Measurements from ENCODE around the gene UBE2J2.

Gene UBE2J2

DNA sequence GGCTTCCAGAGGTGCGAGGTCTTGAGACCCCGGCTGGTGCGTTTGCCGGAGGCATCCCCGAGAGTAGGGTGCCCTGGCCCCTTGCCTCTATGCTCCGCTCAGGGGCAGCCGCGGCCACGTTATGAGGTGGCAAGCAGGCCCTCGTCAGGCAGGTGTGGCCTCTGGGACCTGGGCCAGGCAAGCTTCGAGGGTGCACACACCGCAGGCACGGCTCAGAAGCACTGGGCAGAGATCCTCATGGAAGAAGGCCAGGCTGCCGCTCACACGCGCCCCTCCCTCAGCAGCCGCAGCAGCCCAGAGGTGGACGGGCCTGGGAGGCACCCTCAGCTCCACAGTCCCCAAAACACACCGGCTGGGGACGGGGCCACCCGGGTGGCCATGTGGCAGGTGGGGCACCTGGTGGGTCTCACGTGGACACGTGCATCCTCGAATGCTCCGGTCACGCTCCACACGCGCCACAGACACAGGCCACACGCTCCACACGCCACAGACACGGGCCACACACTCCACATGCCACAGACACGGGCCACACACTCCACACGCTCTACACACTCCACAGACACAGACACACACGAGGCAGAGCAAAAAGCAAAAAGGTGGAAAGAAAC is 48.3 kb downstream of the UBE2J2 start:
- DNase-seq = no peak

DNA sequence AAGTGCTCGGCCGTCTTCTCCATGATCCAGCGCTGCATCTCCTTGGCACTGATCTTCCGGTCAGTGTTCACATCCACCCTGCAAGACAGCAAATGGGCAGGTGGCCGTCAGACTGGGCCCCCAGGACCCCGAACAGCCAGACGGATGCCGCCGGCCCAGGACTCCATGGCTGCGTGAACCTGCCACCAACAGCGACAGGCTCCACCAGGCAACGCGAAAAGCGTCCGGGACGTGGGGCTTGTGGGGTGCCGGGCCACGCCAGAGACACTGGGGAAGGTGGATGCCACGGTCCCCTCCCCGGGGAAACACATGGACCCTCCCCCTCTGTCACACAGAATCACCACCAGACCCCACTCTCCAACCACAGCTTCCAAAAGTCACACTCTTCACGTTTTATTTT is 49.8 kb downstream of the UBE2J2 start:
- DNase-seq = no peak

DNA sequence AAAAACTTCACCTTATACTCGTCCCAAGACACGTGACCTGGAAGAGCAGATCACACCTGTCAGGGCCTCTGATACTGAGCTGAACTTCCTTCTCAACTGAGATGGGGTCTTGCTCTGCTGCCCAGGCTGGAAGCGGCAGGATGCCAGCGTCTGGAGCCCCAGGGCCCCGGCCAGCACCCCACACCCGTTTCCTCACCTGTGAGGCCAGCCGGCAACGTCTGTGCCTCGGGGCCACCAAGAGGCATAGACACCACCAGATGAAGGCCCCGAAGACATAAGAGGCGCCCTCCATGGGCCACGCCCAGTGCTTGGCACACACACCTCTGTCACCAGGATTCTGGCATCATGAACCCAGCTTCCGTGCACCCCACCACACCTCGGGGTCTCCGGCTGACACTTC is 50.3 kb downstream of the UBE2J2 start:
- no peak for DNase-seq

DNA sequence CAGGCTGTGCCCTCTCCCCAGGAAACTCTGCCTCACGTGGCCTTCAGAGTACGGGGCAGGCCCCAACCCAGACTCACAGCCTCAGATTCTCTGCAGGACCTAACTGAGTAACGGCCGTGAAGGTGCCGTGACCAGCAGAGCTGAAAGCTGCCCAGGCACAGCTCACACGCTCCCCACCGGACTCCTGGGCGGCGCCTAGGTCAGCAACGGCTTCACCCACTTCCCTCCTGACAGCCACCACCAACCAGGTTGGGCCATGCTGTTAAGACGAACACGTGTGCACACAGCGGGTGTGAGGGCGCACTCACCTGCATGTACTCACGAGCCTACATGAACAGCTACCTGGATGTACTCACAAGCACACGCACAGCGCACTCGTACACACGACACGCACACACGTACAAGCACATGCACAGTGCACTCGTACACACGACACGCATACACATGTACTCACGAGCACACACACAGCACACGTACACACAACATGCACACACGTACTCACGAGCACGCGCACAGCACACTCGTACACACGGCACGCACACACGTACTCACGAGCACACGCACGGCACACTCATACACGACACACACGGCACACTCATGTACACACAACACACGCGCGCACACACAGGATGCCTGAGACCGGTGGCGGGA is 51.0 kb downstream of the UBE2J2 start:
- DNase-seq = no peak

DNA sequence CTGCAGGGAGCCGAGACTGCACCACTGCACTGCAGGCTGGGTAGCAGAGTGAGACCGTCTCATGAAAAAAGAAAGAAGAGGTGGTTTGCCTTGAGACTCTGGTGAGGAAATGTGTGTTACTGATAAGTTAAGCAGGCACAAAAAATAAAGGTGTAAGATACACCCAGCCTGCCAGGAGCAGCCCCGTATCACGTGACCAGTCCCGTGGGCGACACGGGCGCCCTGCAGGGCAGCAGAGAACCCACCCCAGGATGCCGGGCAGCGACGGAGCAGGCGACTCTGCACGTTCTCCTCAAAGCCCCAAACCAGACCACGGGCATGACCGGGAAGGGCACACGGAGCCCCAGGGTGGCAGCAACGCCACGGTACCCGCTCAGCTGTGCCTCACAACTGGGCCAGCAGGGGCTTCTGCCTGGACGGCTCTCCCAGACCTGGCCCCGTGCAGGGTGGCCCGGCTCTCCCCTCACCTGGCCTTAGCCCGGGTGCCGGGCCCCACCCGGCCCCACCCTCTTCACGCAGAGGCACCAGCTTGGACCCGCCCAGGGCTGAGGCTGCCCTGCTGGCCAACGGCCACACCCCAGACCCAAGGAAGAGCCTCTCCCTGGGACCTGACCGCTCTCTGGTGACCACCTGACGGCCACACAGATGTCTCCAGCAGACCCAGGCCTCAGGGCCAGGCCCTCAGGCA is 51.6 kb downstream of the UBE2J2 start:
- no peak for DNase-seq

DNA sequence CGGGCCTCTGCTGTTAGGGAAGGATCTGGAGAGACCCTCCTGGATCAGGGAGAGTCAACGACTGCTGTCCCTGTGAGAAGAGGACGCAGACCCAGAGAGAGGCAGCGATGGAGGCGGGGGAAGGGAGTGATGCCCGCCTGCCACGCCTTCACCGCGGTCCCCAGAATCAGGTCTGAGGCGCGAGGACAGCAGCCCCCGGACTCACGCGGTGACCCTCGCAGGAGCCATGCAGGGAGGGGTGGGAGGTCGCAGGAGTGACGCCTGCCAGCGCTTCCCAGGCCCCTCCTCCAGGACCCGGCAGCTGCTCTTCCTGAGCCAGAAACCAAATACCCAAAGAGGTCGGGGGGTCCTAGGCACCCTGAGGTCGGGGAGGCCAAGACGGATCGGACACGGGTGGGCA is 53.5 kb downstream of the UBE2J2 start:
- DNase-seq = no peak

DNA sequence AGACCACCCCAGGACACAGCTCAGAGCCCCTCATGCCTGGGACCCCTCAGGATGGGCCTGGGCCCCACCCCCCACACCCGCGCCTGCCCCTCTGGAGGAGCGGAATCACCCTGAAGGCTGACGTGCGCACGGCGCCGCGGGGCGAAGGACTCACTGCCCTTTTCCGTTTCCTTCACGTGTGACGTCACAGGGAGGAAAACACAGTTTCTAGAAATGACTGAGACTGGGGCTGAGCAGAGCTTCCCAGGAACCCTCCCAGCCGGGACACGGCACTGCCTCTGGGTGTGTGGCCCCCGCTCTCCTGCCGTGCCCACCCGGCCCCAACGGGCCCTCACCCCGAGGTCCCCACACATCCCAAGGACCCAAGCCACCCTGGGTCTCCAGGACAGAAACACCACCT is 54.3 kb downstream of the UBE2J2 start:
- DNase-seq = no peak

DNA sequence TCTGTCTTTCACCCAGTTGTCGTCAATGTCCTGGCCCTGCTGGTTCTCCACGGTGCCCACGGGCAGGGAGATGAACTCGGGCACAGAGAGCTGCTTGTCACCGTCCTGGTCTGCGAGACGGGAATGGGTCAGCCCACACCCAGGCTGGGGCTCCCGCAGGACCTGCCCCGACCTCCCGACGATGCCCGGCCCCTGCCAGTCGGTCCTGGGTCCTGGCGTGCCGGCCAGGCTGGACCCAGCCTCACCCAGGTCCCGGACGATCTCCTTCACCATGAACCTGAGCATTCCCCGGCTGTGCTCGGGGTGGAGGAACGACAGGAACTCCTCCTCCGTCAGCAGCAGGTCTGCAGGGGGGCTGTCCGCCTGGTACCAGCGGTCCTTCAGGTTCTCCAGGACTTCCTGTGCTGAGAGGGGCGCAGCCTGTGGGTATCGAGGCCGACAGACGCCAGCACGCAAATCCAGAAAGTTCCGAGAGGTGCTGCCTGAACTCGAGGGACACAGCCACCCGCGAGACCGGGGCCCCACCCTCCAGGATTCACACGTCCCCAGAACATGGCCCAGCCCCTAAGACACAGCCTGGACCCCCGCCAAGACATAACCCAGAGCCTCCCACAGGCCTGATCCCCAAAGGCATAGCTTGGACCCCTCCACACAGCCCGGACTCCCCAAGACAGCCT is 55.0 kb downstream of the UBE2J2 start:
- DNase-seq = no peak

DNA sequence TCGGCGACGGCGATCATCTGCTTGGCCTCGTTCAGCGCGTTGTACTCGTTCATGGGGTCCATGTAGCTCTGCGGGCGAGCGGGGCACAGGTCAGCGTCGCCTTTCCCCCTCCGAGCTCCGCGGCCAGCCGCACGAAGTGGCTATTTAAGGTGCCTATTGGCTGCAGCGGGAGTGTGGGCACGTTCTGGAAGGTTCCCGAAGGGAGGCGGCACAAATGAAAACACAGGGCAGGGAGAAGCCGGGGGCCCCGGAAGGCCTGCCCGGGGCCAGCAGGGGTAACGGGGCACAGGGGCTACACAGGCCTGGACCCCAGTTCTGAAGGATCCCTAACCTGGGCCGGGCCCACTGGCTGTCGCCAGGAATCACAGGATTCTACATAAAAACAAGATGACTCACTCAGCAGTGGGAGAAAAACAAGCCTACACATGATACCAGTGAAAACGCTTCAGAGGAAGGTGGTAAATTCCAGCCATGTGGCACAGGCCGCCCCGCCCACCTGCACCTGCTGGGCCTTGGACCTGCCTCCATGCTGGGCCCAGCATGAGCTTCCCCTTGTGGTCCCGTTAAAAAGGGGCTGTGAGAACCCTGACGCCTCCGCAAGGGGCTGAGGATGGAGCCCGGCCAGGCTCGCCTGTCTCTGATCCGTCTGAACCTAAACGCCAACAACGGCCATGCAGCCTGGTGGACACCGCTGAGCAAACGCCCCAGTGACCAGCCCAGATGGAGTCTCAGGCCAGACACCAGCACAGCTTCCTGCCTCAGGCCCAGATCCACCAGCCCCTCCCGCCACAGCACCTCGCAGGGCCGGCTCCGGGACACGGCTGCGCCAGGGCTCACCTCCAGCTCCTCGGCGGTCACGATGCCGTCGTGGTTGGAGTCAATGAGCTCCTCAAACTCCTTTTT is 55.8 kb downstream of the UBE2J2 start:
- no peak for DNase-seq

DNA sequence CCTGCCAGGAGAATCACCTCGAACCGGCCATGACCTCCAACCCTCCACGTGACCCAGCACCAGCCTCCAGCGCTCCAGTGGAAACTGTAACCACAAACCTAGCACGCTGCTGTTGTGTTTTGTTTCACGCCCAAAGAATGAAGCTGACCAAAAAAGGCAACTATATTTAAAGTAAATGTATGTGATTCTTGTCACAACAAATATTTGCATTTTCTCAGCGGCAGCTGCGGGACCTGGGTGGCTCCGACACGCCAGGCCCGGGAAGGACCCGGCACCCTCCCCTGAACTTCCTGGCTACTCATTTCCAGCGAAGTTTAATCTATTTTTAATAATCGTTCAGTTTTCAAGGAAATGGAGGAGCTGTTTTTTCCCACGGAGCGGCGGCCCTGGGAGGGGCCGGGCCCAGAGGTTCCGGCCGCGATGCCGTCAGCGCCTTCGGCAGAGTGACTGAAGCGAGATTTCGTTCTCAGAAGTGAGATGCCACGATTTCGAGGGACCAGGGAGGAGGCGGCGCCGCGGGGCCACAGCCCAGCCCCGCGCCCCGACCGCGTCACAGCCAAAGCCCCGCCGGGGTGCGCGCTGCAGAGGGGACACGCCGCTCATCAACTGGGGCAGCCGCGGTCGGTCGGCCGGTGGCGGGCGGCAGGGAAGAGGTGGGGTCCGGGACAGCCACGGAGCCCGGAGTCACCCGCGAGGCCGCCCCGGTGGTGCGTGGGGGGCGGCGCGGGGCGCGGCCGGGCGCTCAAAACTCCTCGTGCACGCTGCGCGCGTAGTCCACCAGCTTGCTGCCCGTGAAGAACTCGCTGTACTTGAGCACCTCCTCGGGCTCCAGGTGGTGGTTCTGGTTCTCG is 56.7 kb downstream of the UBE2J2 start:
- DNase-seq = no peak

DNA sequence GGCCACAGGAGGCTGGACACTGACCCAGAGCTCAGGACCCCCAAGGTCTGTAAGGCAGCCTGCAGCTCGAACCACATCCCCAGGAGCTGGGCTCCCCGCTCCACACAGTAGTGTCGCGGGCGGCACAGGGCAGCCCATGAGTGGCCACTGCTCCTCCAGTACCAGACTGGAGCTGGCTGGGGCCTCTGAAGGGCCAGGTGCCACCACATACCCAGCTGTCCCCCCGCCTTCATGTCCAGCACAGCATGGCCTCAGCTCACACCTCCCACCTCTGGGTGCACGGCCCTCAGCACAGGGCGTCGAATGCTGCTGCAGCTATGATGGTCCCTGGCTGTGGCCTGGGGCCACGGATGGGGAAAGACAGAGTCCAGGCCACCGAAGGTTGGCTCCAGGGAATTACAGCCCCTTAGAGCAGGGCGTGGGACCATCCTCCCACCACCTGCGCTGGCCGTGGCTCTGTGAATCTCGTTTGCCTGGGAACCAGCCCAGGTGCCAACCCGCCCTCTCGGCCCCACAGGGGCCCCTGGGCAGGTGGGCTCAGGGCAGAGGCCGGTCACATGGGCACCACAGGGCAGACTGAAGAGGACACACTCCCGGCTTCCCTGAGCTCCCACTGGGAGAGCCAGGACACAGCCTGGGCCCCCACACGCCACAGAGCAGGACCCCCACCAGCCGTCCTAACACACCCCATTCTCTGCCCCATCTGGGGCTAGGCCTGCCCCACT is 57.6 kb downstream of the UBE2J2 start:
- no peak for DNase-seq

DNA sequence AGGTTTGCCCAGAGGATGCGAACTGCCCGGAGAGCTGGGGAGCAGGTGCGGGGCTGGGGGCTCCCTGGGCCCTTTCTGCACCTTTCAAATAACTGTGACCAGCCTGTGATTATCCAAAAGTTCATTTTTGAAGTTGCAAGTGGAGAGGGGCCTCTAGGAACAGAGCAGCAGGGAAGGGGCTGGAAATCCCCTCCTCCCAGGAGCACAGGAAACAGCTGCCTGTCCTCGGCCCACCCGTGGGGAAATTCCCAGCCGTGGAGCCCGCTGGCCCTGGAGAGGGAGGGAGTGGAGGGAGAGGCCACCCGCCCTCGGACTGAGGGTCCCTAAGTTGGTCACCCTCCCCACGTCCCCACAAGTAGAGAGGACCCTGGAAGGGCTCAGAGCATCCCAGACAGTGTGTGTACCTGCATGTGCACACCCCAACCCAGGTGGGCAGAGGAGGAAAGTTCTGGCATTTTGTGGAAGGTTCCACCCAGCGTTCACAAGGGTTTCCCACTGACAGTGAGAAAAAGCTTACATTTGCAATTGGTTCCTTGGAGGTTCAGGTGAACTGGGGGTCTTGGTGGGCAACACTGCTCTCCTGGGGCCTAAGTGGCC is 58.5 kb downstream of the UBE2J2 start:
- DNase-seq = peak; percentile 19

DNA sequence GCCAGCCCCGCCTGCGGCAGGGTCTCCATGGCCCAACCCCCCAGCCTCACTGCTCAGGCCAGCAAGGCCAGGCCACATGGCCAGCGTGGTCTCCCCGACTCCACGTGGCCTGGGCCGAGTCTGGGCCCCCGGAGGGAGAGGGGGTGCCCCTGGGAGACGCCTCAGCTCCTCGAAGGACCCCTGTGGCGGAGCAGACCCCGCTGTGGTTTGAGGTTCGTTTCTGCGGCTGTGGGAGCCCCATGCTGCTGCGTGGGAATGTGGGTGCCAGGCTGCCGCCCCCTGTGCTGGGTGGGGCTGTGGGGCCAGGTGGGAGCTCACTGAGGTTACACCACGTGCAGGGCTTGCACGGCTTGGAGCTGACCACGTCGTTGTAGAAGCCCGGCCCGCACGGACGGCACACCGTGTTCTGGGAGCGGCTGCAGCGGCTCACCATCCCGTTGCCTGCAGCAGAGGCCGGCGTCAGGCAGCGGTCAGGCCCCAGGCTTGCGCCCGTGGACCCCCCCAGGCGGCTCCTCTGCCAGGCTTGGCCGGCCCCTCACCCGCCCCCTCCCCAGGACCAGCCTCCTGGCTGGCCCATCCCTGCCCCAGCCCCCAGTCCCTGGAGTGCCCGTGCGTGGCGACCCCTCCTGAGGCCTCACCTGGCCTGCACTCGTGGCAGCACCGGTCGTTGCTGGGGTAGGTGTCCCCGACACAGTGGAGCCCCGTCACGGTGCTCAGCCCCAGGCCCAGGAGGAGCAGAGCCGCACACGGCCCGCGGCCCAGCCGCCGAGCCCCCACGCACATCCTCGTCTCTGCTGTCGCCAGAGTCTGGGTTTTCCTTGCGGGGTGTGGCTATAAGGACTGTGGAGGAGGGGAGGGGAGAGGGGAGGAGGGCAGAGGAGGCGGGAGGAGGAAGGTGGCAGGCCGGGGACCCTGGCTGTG is 60.0 kb downstream of the UBE2J2 start, which contains the start of gene TNFRSF4:
TNFRSF4 (minus strand) TSS at position 809 of the 921 bp plus-strand sequence; CDS start at position 783, 26 bp downstream.
- DNase-seq = peak; percentile 43

DNA sequence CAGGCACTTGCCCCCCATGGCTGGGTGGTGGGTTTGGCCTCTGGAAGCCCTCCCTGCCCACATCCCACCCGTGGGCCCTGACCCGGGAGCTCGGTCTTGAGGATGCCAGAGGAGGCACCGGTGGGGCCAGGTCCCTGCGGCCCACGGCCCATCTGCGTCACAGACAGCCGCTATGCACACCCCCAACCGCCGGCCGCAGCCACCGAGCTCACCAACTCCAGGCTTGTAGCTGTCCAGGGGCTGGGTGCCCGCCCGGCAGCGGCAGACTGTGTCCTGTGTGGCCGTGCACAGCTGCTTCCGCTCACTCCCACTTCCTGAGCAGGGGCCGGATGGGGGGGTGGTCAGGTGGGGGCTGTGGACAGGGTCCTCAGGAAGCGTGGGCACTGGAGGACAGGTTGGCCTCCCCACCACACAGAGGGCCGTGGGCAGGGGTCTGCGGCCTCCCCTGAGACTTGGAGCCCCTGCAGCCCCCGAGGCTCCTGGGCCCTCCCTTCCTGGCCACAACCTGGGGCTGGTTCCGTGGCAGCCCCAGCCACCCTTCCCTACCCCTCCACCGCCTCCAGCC is 60.8 kb downstream of the UBE2J2 start:
- peak; percentile 36 for DNase-seq

DNA sequence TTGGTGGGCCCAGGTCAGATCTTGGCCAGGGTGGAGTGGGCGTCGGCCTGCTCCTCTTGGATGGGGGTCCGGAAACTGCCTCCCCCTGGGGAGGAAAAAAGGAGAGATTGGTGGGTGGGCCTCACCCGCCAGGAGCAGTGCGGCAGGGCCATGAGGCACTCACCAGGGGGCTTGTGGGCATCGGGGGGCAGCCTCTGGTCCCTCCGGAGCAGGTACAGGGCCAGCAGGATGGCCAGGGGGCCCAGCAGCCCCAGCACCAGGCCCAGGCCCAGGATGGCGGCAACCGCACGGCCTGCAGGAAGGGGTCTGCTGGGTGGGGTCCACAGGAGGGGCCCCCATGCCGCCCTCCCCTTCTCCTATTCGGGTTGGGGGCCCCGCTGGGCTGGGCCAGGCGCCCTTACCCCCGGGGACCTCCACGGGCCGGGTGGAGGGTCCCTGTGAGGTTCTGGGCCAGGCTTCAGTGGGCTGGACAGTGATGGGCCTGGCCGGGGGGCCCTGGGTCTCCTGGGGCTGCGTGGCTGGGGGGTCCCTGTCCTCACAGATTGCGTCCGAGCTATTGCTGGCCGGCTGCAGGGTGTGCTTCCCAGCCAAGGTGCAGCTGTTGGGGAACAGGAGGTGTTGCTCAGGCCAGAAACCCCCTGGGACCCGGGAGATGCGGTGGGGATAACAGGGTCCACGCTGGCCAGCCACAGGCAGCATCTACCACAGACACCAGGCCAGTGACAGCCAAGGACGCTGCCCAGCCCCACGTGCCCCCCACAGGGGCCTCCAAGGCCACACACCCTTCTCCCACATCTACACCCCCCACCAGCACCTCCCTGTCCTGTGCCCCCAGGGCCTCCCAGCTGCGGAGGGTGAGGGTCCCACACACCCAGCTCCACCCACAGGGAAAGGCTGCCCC is 61.9 kb downstream of the UBE2J2 start:
- no peak for DNase-seq

DNA sequence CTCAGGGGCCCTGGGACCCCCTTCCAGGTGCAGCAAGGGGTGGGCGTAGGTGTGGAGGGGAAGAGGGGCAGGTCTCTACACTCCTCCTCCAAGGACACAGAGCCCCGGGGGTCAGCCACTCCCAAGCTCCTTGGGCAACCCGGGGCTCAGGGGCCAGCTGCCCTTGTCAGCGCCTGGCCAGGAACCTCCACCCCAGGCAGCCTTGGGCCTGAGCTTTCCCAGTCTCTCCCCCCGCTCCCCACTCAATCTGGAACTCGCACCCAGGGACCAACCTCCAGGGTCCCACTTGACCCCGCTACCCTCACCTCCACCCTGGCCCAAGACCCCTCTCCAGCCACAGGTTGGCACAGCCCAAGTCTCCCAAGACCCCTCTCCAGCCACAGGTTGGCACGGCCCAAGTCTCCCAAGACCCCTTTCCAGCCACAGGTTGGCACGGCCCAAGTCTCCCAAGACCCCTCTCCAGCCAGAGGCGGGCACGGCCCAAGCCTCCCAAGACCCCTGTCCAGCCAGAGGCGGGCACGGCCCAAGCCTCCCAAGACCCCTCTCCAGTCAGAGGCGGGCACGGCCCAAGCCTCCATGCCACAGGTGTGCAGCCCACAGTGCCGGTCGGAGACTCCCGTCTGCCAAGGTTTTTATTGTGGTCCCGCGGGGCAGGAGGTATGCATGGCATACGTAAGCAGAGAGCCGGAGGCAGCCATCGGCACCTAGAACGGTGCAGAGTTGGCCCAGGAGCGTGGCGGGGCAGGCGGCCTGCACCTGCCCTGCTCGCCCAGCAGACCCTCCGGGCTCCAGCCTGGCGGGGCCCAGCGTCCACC is 62.7 kb downstream of the UBE2J2 start:
- no peak for DNase-seq
